HG03060 (cell line): ENCODE measurements around the gene RECQL.
"Not testable (repeated sequence)": the region's sequence is repeated elsewhere in the genome, so short reads cannot be mapped to it uniquely, and the experiment has no call there.

ENCODE experiments used
- ATAC-seq: cut with Tn5 transposase; IDR thresholded peaks from one replicate; pipeline ENCODE4 v1.9.1; 2021; ENCODE audit warnings: low read depth, moderate number of reproducible peaks; ENCODE audit not compliant: unreplicated experiment

RECQL gene

GRCh38 chr12:21434699-21435098, 66.7 kb downstream of the RECQL start:
- ATAC-seq: no peak

GRCh38 chr12:21433525-21433924, 67.9 kb downstream of the RECQL start:
- ATAC-seq: no peak

- ATAC-seq: no peak
Observed at GRCh38 chr12:21429994-21430393, 71.4 kb downstream of the RECQL start.

GRCh38 chr12:21428241-21428640, 73.2 kb downstream of the RECQL start:
- no peak for ATAC-seq

- ATAC-seq: not testable (repeated sequence)
Observed at GRCh38 chr12:21419009-21419699, 82.3 kb downstream of the RECQL start.
